GM12875 (cell line): ENCODE measurements around the gene MVB12B.

Experiments used
- H3K4me3 ChIP-seq: one replicate; pipeline ENCODE4 v1.5.1; 2011; ENCODE audit warnings: low read depth, low read length, control low read depth
- CTCF ChIP-seq: IDR thresholded peaks from 2 replicates; pipeline ENCODE4 v1.5.1; 2011; ENCODE audit warnings: low read depth, mild to moderate bottlenecking, control low read depth, inconsistent platforms, low read length, moderate library complexity, borderline replicate concordance; ENCODE audit not compliant: insufficient read depth

Gene MVB12B

GRCh38 chr9:126420643-126421564 lies 94.3 kb downstream of the MVB12B start:
- no peak overlapping the region for H3K4me3 ChIP-seq
- no peak for TF ChIP-seq CTCF

DNA sequence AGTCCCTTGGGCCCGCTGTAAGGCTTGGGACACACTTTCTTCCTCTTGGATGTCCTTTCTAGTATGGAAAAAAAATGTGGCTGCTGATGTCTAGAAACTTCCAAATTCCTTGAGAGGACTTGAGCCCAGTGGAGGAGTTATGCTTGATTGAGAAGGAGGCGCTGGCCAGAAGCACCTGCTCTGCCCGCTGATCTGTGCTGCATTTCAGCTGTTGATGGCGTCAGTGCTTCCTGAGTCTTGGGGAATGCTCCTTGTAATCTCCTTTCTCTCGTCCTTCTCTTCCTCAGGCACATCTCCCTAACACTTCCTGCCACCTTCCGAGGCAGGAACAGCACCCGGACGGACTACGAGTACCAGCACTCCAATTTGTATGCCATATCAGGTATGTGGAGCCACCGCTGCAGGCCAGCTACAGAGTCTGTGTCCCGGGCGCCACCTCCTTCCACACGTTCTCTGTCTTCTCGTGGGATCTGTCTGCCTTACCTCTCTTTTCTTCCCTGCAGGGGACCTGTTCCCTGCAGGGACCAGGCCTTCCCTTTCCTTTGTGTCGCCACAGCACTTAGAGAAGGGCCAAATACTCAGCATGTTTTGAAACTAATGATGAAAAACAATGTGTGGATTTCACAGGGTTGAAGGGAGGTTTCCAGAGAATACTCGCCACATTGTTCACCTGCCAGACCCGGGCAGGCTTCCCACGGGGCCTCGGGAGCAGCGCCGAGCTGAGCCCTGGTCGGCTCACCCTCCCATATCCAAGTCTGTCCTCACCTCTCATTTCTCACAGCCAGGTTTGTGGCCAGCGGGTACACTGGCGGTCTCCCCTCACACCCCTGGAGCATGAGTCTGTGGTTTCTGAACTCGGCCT lies 95.2 kb downstream of the MVB12B start:
- no peak for TF ChIP-seq CTCF
- no peak overlapping the region for H3K4me3 ChIP-seq

- H3K4me3 ChIP-seq: no peak overlapping the region
- no peak for TF ChIP-seq CTCF
Measured at GRCh38 chr9:126423142-126423915, 96.7 kb downstream of the MVB12B start.

DNA sequence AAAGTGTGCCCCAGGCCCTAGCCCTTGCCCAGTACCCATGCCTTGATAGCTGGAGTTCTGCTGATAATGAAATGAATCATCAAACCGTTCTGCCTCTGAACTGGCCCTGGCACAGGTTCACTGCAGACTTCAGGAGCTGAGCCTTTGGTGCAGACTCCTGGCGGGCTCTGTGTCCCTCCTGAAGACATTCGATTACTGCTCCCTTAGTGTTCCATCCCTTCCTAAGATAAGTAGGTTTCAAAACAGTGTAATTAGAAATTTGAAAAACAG lies 97.2 kb downstream of the MVB12B start:
- TF ChIP-seq CTCF: no peak
- no peak overlapping the region for H3K4me3 ChIP-seq

DNA sequence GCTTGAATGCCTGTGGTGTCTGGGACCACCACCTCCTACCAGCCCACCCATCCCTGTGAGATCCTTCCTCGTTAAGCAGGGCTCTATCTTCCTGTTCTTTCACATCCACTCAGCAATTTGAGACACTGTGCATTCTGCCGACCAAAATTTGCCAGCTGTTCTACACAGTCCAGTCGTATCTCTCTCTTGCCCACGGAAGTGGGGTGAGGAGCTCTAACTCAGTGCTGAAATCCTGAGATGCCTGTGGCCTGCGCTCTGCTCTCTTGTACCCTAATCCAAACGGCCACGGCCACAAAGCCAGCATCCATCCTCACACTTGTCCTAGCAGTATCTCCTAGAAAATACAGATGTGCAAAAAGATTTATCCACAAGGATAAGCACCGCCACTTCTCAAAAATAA lies 97.9 kb downstream of the MVB12B start:
- H3K4me3 ChIP-seq: no peak overlapping the region
- TF ChIP-seq CTCF: no peak

DNA sequence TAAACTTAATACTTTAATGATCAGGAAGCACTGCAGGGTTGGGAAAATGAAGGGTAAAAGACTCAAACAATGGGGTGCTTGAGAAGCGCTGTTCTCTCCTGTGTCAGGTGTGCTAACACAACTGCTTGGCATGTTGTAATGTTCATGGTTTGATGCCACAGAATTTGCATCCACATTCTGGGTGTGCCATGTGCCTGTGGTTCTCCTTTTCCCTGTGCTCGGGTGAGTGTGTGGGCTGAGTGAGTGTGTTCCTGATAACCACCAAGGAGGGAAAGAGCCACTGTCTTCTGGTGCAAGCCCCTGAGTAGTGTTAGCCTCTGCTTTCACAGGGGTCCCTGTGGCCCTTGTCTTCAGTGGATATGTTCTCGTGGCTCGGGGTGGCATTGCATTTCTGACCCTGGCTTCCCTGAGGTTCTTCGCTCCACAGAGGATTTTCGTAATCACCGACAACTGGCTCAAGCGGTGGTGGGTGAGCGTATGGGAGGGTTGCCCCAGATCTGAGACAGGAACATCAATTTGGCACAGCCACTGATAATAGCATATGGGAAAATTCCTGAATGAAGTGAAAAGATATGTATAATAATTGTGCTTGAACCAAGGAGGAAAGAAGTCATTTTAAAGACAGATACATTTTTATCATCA lies 102.0 kb downstream of the MVB12B start:
- no peak for TF ChIP-seq CTCF
- H3K4me3 ChIP-seq: no peak overlapping the region
